Measurements from ENCODE around the gene CTSA.

DNA sequence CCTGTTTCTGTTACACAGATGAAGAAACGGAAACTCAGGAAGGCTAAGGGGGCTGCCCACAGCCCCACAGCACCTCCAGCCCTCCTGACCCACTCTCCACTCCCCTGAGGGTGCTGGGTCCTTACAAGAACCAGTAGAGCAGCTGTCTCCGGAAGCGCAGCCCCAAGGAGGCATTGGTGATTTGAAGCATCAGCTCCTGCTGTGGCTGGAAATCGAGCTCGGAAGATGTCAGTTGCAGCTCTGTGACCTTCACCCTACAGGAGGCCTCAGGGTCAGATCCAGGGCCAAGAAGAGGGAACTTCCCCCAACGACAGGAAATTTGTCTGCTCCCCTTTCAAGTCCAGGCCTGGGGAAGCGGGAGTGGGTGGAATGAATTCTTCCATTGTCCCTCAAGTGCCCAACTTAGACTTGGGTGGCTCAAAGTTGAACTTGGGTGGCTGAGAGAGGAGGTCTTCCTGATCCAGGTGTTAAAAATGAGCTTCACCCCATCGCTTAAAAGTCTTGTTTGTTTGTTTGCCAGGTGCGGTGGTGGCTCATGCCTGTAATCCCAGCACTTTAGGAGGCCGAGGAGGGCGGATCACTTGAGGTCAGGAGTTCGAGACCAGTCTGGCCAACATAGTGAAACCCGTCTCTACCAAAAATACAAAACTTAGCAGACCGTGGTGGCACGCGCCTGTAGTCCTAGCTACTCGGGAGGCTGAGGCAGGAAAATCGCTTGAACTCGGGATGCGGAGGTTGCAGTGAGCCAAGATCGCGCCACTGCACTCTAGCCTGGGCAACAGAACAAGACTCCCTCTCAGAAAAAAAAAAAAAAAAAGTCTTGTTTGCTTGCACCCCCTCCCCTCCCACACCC lies 18.9 kb downstream of the CTSA start:
- TF ChIP-seq, protein P1, sequence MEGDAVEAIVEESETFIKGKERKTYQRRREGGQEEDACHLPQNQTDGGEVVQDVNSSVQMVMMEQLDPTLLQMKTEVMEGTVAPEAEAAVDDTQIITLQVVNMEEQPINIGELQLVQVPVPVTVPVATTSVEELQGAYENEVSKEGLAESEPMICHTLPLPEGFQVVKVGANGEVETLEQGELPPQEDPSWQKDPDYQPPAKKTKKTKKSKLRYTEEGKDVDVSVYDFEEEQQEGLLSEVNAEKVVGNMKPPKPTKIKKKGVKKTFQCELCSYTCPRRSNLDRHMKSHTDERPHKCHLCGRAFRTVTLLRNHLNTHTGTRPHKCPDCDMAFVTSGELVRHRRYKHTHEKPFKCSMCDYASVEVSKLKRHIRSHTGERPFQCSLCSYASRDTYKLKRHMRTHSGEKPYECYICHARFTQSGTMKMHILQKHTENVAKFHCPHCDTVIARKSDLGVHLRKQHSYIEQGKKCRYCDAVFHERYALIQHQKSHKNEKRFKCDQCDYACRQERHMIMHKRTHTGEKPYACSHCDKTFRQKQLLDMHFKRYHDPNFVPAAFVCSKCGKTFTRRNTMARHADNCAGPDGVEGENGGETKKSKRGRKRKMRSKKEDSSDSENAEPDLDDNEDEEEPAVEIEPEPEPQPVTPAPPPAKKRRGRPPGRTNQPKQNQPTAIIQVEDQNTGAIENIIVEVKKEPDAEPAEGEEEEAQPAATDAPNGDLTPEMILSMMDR (conservative IDR thresholded peaks at IDR 0.05 in 1 of 2, IDR thresholded peaks at IDR 0.05 in 1 of 2; ENCODE audit: extremely low read depth in 1 of 2, insufficient read depth in 1 of 2, low read depth in 1 of 2, low read length in 2 of 2): no peak
- no peak for TF ChIP-seq EZH2 (IDR thresholded peaks at IDR 0.05; ENCODE audit: borderline replicate concordance, low read length)

All from mammary epithelial cell (primary cell).